ENCODE data around the gene MAP6D1.
"Not testable (repeated sequence)": the region's sequence is repeated elsewhere in the genome, so short reads cannot be mapped to it uniquely, and the experiment has no call there.

MAP6D1 gene

DNA sequence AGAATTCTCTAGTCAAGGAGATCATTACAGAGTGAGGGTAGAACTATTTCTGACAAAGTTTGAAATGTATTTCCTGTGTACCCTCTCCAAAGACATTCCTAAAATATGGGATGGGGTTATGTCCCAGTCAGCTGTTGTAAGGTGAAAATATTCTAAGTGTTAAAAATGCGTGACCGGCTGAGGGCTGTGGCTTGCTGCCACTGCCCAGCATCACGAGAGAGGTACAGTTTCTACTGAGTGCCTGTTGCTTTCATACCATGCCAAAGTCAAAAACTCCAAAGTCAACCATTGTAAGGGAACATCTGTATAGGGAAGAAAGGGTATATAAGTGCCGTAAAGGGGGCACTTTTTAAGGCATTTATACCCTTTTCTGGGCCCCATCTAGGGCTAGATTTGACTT is 30.9 kb downstream of the MAP6D1 start:
- TF ChIP-seq, protein P1, sequence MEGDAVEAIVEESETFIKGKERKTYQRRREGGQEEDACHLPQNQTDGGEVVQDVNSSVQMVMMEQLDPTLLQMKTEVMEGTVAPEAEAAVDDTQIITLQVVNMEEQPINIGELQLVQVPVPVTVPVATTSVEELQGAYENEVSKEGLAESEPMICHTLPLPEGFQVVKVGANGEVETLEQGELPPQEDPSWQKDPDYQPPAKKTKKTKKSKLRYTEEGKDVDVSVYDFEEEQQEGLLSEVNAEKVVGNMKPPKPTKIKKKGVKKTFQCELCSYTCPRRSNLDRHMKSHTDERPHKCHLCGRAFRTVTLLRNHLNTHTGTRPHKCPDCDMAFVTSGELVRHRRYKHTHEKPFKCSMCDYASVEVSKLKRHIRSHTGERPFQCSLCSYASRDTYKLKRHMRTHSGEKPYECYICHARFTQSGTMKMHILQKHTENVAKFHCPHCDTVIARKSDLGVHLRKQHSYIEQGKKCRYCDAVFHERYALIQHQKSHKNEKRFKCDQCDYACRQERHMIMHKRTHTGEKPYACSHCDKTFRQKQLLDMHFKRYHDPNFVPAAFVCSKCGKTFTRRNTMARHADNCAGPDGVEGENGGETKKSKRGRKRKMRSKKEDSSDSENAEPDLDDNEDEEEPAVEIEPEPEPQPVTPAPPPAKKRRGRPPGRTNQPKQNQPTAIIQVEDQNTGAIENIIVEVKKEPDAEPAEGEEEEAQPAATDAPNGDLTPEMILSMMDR (IDR thresholded peaks at IDR 0.05; ENCODE audit: low read length, missing control alignments), result no peak
- H3K4me3 ChIP-seq (replicated peaks; ENCODE audit: low read depth, low read length), result no peak overlapping the region

DNA sequence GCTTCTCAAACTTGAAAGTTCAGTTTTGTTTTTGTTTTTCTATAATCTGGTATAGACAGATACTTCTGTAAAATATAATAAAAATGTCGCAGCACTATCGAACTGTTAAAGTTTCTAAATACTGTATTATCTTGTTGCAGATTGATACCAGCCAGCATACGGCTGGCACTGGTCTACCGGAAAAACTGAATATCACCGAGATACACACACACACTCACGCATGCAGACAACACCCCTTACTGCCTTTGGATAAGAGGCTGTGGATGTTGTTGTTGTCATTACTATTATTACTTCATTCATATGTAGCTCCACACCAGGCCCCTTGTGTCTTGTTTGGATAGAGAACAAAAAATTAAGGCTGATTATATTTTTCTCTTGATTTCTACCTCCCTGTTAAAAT is 32.4 kb downstream of the MAP6D1 start:
- DNase-seq (ENCODE audit: low read depth), result no peak
- H3K4me3 ChIP-seq (replicated peaks; ENCODE audit: low read depth, low read length), result no peak overlapping the region
- TF ChIP-seq, protein P1 (IDR thresholded peaks at IDR 0.05; ENCODE audit: low read length, missing control alignments), result no peak

More for the DNA sequence above, 30.9 kb downstream of the MAP6D1 start:
- DNase-seq (ENCODE audit: low read depth), result no peak

DNA sequence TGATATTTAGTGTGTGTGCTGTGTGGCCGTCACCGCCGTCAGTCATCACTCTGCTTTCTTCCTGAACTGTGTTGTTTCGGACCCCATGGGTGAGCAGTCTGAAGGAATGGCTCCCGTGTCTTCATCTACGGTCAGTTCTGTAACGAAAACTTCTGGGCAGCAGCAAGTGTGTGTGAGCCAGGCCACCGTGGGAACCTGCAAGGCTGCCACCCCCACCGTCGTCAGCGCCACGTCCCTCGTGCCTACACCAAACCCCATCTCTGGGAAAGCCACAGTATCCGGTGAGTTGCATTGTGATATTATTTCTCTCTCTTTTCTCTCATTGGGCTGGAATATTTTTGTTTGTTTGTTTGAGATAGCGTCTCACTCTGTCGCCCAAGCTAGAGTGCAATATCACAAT is 34.7 kb downstream of the MAP6D1 start:
- no peak for DNase-seq (ENCODE audit: low read depth)
- H3K4me3 ChIP-seq (replicated peaks; ENCODE audit: low read depth, low read length), result no peak overlapping the region
- TF ChIP-seq, protein P1 (IDR thresholded peaks at IDR 0.05; ENCODE audit: low read length, missing control alignments), result no peak

DNA sequence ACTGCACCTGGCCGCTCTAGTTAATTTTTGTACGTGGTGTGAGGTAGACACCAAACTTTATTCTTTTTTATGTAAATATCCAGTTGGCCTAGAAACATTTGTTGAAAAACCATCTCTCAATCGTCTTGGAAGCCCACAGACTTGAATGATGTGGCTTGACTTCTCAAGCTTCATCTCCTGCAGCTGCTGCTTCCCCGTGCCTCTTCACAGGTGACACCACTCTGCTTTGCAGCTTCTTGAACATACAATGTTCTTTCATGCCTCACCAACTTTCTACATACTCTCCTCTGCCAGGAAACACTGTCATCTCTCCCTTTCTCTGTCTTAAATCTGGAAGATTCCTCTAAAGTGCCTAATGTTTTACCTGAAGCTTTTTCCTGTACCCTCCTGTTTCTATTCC is 35.6 kb downstream of the MAP6D1 start:
- H3K4me3 ChIP-seq (replicated peaks; ENCODE audit: low read depth, low read length), result no peak overlapping the region
- DNase-seq (ENCODE audit: low read depth), result no peak
- TF ChIP-seq, protein P1 (IDR thresholded peaks at IDR 0.05; ENCODE audit: low read length, missing control alignments), result no peak

DNA sequence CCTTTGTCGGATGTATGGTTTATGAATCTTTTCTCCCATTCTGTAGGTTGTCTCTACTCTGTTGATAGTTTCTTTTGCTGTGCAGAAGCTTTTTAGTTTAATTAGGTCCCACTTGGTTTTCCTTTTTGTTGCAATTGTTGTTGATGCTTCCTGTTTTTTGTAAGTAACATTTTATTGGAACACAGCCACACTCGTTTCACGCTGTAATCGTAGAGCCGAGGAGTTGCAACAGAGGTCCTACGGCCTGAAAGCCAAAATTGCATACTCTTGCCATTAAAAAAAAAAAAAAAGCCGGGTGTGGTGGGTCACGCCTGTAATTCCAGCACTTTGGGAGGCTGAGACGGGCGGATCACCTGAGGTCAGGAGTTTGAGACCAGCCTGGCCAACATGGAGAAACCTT is 40.9 kb downstream of the MAP6D1 start:
- DNase-seq (ENCODE audit: low read depth); H3K4me3 ChIP-seq (replicated peaks; ENCODE audit: low read depth, low read length): not testable (repeated sequence)

DNA sequence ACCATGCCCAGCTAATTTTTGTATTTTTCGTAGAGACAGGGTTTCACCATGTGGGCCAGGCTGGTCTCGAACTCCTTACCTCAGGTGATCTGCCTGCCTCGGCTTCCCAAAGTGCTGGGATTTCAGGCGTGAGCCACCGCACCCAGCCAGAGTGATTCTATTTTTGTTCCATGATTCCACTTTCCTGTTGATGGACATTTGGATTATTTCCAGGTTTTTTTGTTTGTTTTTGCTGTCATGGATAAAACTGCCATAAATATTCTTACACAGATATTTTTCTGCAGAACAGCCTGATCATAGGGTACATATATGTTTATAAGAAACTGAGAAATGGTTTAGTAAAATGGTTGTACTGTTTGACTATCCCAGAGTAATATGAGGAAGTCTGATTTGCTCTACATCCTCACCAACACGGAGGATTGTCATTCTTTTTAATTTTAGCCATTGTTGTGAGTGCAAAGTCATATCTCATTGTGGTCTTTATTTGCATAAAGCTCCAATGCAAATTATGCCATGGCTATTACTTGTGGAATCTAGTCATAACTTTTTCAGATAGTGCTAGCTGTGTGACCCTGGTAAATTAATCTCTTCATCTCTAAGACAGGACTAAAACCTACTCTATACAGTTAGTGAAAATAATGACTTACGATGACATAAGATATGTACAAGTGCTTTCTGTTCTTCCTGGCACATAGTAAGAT is 42.7 kb downstream of the MAP6D1 start:
- DNase-seq (ENCODE audit: low read depth), result no peak
- no peak overlapping the region for H3K4me3 ChIP-seq (replicated peaks; ENCODE audit: low read depth, low read length)
- TF ChIP-seq, protein P1 (IDR thresholded peaks at IDR 0.05; ENCODE audit: low read length, missing control alignments), result no peak

DNA sequence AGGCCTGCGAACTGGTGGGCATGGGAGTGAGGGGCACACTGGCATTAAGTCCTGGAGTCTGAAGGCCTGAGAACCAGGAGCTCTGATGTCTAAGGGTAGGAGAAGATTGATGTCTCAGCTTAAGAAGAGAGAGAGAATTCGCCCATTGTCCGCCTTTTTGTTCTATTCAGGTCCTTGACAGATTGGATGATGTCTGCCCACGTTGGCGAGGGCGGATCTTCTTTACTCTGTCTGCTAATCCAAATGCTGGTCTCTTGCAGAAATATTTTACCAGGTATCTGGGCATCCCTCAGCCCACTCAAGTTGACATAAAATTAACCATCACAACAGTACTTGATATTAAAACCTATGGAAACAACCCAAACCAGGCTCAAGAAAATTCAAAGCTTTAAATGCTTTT is 44.1 kb downstream of the MAP6D1 start:
- TF ChIP-seq, protein P1 (IDR thresholded peaks at IDR 0.05; ENCODE audit: low read length, missing control alignments), result no peak
- no peak overlapping the region for H3K4me3 ChIP-seq (replicated peaks; ENCODE audit: low read depth, low read length)
- DNase-seq (ENCODE audit: low read depth), result no peak
